ENCODE results near the gene FNBP1. TPM values are rescaled to one million over a fixed set of nuclear protein-coding genes. Genes with fewer than 3 reads are reported as not detected.
"Not testable (repeated sequence)": the region's sequence is repeated elsewhere in the genome, so short reads cannot be mapped to it uniquely, and the experiment has no call there.

FNBP1 gene
- total RNA-seq, 1 donor from 2014 or later: 29.7 TPM

DNA sequence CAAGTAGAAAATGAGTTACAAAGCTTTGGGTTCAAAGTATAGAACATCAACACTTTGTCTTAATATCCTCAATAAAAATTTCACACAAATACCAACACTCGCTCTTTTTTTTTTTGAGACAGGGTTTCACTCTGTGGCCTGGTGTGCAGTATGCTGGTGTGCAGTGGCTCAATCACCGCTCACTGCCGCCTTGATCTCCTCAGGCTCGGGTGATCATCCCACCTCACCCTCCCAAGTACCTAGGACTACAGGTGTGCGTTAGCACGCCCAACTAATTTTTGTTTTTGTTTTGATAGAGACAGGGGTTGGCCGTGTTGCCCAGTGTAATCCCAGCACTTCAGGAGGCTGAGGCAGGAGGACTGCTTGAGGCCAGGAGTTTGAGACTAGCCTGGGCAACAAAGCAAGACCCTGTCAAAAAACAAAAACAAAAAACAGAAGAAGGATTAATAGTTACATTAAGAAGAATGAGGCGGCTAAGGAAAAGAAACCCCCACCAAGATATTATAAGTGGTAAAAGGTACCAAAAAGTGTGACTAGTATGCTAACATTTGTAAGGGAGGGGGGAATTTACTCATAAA is 20.3 kb downstream of the FNBP1 start:
- DNase-seq (ENCODE audit: low read depth, low spot score): no peak

GRCh38 chr9:130021842-130022241 is 21.1 kb downstream of the FNBP1 start:
- DNase-seq (ENCODE audit: low read depth, low spot score): not testable (repeated sequence)

- DNase-seq (ENCODE audit: low read depth, low spot score): no peak
Observed at GRCh38 chr9:130021123-130021522, 21.9 kb downstream of the FNBP1 start.

DNA sequence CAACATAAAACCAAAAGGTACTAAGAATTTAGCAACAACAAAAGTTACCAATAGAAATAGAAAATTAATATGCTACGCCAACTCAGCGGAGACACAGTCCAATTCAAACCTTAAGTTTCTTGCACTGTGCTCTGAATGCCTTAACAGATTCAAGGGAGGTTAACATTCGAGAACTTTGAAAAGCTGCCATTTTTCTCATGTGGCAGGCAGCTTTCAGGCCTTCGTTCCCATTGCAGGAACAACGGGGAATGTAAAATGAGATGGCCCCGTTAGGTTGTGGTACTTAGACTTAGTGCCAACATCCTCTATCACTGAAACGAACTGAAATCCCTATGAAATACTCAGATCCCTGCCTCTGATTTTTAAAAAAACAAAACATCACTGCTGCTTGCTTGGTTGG is 22.4 kb downstream of the FNBP1 start:
- no peak for DNase-seq (ENCODE audit: low read depth, low spot score)

DNA sequence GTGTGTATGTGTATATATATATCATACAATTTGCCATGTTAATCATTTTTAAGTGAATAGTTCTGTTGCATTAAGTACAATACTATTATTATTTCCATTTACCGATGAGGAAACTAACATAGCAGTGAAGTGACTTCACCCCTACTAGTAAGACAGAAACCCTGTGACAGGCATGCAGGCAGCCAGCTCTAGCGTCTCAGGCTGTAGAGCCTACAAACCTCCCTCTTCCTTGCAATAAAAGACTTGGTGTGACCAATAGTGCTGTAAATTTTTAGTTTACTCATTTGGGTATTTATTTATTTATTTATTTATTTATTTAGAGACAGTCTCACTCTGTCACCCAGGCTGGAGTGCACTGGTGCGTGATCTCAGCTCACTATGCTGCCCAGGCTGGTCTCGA is 24.7 kb downstream of the FNBP1 start:
- no peak for DNase-seq (ENCODE audit: low read depth, low spot score)

DNA sequence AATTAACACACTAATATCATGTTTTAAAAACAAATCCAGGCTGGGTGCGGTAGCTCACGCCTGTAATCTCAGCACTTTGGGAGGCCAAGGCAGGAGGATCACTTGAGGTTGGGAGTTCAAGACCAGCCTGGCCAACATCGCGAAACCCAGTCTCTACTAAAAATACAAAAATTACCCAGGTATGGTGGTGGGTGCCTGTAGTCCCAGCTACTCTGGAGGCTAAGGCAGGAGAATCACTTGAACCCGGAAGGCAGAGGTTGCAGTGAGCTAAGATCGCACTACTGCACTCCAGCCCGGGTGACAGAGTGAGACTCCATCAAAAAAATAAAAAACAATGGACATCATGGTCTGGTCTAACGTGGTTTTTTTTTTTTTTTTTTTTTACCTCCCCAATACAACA is 25.5 kb downstream of the FNBP1 start:
- DNase-seq (ENCODE audit: low read depth, low spot score): not testable (repeated sequence)

DNA sequence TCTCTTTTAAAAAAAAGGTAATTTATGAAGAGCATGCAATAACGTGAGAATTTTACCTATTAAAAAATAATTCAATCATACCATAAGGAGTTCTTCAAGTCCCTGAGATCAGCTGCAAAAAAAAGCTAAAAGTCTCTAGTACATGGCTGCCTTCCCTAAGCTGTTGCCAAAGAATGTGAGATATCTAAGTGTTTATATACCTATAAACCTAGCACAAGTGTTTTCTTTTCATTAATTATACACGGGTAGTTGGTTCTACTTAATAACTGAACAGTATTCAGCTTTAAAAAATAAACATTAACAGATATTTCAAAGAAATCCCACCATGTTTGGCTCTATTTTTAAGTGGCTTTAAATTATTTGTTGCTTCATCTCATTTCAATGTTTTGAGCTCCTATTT is 25.9 kb downstream of the FNBP1 start:
- no peak for DNase-seq (ENCODE audit: low read depth, low spot score)

- no peak for DNase-seq (ENCODE audit: low read depth, low spot score)
Observed at GRCh38 chr9:130015353-130016019, 27.5 kb downstream of the FNBP1 start.

DNA sequence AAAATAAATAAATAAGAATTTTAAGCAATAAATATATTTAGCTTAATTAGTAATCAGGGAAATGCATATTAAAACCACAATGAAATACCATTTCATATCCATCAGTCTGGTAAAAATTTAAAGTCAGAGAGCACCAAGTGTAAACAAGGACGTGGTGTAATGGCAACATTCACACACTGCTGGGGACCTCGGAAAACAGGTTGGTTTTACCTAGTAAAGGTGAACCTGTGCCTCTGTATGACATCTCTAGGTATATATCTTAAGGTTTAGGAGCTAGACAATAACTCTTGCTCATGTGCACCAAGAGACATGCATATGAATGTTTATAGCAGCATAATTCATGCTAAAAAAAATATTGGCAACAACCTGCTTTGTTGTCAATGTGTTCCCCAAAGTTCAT is 29.7 kb downstream of the FNBP1 start:
- DNase-seq (ENCODE audit: low read depth, low spot score): no peak

- DNase-seq (ENCODE audit: low read depth, low spot score): no peak
Observed at GRCh38 chr9:130010151-130010988, 32.6 kb downstream of the FNBP1 start.

DNA sequence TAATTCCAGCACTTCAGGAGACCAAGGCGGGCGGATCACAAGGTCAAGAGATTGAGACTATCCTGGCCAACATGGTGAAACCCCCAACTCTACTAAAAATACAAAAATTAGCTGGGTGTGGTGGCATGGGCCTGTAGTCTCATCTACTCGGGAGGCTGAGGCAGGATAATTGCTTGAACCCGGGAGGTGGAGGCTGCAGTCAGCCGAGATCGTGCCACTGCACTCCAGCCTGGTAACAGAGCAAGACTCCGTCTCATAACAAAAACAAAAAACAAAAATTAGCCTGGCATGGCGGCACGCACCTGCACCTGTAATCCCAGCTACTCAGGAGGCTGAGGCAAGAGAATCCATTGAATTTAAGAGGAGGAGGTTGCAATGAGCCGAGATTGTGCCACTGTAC is 33.4 kb downstream of the FNBP1 start:
- DNase-seq (ENCODE audit: low read depth, low spot score): not testable (repeated sequence)

GRCh38 chr9:130008538-130008937 is 34.5 kb downstream of the FNBP1 start:
- no peak for DNase-seq (ENCODE audit: low read depth, low spot score)

- not testable (repeated sequence) for DNase-seq (ENCODE audit: low read depth, low spot score)
Observed at GRCh38 chr9:130006952-130007351, 36.0 kb downstream of the FNBP1 start.

DNA sequence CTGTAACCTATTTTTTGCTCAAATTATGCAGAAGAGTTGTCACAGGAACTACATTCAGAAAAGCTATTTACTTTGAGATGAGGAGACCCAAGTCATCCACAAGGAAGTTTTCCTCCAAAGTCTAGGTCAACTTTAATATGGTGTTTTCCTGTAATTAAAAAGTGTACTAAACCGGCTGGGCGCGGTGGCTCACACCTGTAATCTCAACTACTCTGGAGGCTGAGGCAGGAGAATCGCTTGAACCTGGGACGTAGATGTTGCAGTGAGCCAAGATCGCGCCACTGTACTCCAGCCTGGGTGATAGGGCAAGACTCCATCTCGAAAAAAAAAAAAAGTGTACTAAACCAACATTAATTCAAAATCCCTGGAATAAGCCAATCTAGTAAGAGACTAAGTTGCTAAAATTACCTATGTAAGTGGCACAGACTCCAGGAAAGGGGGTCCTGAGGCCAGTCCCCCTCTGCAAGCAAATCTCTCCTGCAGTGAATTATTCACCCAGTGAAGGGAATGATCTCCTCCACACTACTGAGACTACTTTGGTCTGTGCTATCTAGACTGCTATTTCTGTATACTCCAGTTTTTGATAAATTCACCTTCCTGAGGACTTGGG is 38.9 kb downstream of the FNBP1 start:
- no peak for DNase-seq (ENCODE audit: low read depth, low spot score)

DNA sequence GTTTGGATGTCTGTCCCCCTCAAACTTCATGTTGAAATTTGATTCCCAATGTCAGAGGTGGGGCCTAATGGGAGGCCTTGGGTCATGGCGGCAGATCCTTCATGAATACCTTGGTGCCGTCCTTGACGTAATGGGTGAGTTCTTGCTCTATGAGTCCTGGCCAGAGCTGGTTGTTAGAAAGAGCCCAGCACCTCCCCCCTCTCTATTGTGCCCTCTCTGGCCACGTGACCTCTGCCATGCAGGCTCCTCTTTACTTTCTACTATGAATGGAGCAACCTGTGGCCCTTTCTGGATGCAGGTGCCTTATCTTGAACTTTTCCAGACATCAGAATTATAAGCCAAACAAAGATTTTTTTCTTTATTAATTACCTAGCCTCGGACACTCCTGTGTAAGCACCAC is 40.7 kb downstream of the FNBP1 start:
- no peak for DNase-seq (ENCODE audit: low read depth, low spot score)

DNA sequence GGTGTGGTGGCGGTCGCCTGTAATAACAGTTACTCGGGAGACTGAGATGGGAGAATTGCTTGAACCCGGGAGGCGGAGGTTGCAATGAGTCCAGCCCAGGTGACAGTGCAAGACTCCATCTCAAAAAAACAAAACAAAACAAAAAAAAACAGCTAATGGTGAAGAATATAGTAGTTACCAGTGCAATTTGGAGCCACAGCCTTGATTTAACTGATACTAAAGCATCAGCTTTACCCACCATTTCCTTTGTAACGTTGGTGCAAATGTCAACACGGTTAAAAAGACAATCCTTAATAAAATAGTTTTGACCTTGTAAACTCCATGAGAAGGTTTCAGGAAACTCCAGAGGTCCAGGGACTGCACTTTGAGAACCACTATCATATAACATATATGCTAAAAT is 41.8 kb downstream of the FNBP1 start:
- DNase-seq (ENCODE audit: low read depth, low spot score): no peak

DNA sequence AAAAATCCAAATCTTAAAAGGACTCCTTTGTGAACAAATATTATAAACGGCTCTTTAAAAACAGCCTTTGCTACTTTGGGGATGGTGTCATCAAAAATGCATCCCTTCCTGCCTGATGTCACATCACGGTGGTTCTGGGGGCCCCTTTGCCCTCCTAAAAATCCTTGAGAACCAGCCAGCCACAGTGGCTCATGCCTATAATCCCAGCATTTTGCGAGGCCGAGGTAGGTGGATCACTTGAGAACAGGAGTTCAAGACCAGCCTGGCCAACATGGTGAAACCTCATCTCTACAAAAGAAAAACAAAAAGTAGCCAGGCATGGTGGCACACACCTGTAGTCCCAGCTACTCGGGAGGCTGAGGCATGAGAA is 43.9 kb downstream of the FNBP1 start:
- no peak for DNase-seq (ENCODE audit: low read depth, low spot score)

- no peak for DNase-seq (ENCODE audit: low read depth, low spot score)
Observed at GRCh38 chr9:129998491-129999140, 44.4 kb downstream of the FNBP1 start.

GRCh38 chr9:129997706-129998105 is 45.3 kb downstream of the FNBP1 start:
- DNase-seq (ENCODE audit: low read depth, low spot score): not testable (repeated sequence)

GRCh38 chr9:129996161-129996830 is 46.7 kb downstream of the FNBP1 start:
- DNase-seq (ENCODE audit: low read depth, low spot score): no peak

Data from pulmonary artery endothelial cell (primary cell).